ENCODE results near the gene EEF1A2.

GRCh38 chr20:63543131-63543530 lies 44.2 kb upstream of the EEF1A2 start:
- TF ChIP-seq, protein P1, sequence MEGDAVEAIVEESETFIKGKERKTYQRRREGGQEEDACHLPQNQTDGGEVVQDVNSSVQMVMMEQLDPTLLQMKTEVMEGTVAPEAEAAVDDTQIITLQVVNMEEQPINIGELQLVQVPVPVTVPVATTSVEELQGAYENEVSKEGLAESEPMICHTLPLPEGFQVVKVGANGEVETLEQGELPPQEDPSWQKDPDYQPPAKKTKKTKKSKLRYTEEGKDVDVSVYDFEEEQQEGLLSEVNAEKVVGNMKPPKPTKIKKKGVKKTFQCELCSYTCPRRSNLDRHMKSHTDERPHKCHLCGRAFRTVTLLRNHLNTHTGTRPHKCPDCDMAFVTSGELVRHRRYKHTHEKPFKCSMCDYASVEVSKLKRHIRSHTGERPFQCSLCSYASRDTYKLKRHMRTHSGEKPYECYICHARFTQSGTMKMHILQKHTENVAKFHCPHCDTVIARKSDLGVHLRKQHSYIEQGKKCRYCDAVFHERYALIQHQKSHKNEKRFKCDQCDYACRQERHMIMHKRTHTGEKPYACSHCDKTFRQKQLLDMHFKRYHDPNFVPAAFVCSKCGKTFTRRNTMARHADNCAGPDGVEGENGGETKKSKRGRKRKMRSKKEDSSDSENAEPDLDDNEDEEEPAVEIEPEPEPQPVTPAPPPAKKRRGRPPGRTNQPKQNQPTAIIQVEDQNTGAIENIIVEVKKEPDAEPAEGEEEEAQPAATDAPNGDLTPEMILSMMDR (IDR thresholded peaks at IDR 0.05) = no peak
- no peak for TF ChIP-seq PREB (CRISPR knock-in tag; IDR thresholded peaks at IDR 0.05; ENCODE audit: borderline replicate concordance)
- TF ChIP-seq NR1H2 (CRISPR knock-in tag; IDR thresholded peaks at IDR 0.05) = no peak
- TF ChIP-seq, protein P2, sequence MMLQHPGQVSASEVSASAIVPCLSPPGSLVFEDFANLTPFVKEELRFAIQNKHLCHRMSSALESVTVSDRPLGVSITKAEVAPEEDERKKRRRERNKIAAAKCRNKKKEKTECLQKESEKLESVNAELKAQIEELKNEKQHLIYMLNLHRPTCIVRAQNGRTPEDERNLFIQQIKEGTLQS (CRISPR knock-in tag; conservative IDR thresholded peaks at IDR 0.05) = no peak
- no peak for TF ChIP-seq SP1 (CRISPR knock-in tag; conservative IDR thresholded peaks at IDR 0.05)
- no peak for TF ChIP-seq PRRX2 (CRISPR knock-in tag; IDR thresholded peaks at IDR 0.05)
- no peak for TF ChIP-seq FOXJ3 (CRISPR knock-in tag; IDR thresholded peaks at IDR 0.05; ENCODE audit: borderline replicate concordance)
- no peak for TF ChIP-seq NR2C2 (CRISPR knock-in tag; IDR thresholded peaks at IDR 0.05)
- no peak for TF ChIP-seq MAX (CRISPR knock-in tag; IDR thresholded peaks at IDR 0.05)

Data from WTC11 (cell line).